GM23338 (cell line): Measurements from ENCODE around the gene AOC1. TPM values are rescaled to one million over a fixed set of nuclear protein-coding genes. Genes with fewer than 3 reads are reported as not detected.
A peak's percentile ranks its signal among the peaks of the same experiment; 100 is the strongest.

Experiments used
- ATAC-seq: fragments of 200-7000 bp; cut with Tn5 transposase; 3 replicates; pipeline ENCODE4 v1.9.1; 2020
- DNase-seq: peaks from one replicate; pipeline ENCODE4 v3.0.0-alpha.2; 2015; ENCODE audit warnings: low spot score
- H2AFZ ChIP-seq: fragments of 200-600 bp; sonication (generic); 2 replicates; pipeline ENCODE4 v1.8.0; 2016; ENCODE audit warnings: antibody characterized with exemption, mild to moderate bottlenecking, moderate library complexity
- H3F3A ChIP-seq: fragments of 200-600 bp; sonication (generic); replicated peaks from 2 replicates; pipeline ENCODE4 v1.8.0; 2017; ENCODE audit warnings: antibody characterized with exemption, mixed run types, low read depth
- H3K27ac ChIP-seq: fragments of 200-600 bp; sonication (generic); 2 replicates; pipeline ENCODE4 v1.6.1; 2016; ENCODE audit warnings: low read depth
- H3K27me3 ChIP-seq: fragments of 200-600 bp; sonication (generic); 2 replicates; pipeline ENCODE4 v1.8.0; 2016; ENCODE audit warnings: mild to moderate bottlenecking, mixed run types, moderate library complexity; ENCODE audit not compliant: insufficient read depth
- H3K36me3 ChIP-seq: fragments of 200-600 bp; sonication (generic); 2 replicates; pipeline ENCODE4 v1.8.0; 2016; ENCODE audit warnings: mild to moderate bottlenecking; ENCODE audit not compliant: insufficient read depth
- H3K4me1 ChIP-seq: fragments of 200-600 bp; sonication (generic); 2 replicates; pipeline ENCODE4 v1.8.0; 2016; ENCODE audit warnings: mild to moderate bottlenecking, moderate library complexity; ENCODE audit not compliant: insufficient read depth
- H3K4me2 ChIP-seq: fragments of 200-600 bp; sonication (generic); 2 replicates; pipeline ENCODE4 v1.7.1; 2017; ENCODE audit warnings: mixed run types
- H3K4me3 ChIP-seq: fragments of 200-600 bp; sonication (generic); 2 replicates; pipeline ENCODE4 v1.6.1; 2016; ENCODE audit warnings: mixed run types
- H3K79me2 ChIP-seq: fragments of 200-600 bp; sonication (generic); replicated peaks from 2 replicates; pipeline ENCODE4 v1.8.0; 2017; ENCODE audit warnings: mild to moderate bottlenecking; ENCODE audit not compliant: insufficient read depth
- H3K9me2 ChIP-seq: fragments of 200-600 bp; sonication (generic); 2 replicates; pipeline ENCODE4 v1.8.0; 2017; ENCODE audit not compliant: insufficient read depth
- H4K20me1 ChIP-seq: fragments of 200-600 bp; sonication (generic); replicated peaks from 2 replicates; pipeline ENCODE4 v1.8.0; 2017; ENCODE audit warnings: mild to moderate bottlenecking; ENCODE audit not compliant: insufficient read depth
- H3K27ac Mint-ChIP-seq: 2 replicates; pipeline ENCODE4 v1.8.0; 2020; ENCODE audit warnings: inconsistent platforms, mild to moderate bottlenecking, moderate library complexity, mixed read lengths
- H3K27me3 Mint-ChIP-seq: 3 replicates; pipeline ENCODE4 v1.8.0; 2022; ENCODE audit warnings: low read depth, mild to moderate bottlenecking, moderate library complexity, mixed read lengths, inconsistent platforms; ENCODE audit not compliant: insufficient read depth, poor library complexity
- H3K36me3 Mint-ChIP-seq: 3 replicates; pipeline ENCODE4 v1.8.0; 2021; ENCODE audit warnings: low read depth, mild to moderate bottlenecking, inconsistent platforms, moderate library complexity, mixed read lengths
- H3K4me1 Mint-ChIP-seq: 3 replicates; pipeline ENCODE4 v1.8.0; 2020; ENCODE audit warnings: mild to moderate bottlenecking, inconsistent platforms, mixed read lengths
- H3K4me3 Mint-ChIP-seq: 3 replicates; pipeline ENCODE4 v1.8.0; 2021; ENCODE audit warnings: moderate library complexity, mild to moderate bottlenecking, inconsistent platforms, mixed read lengths
- H3K9me3 Mint-ChIP-seq: 3 replicates; pipeline ENCODE4 v1.8.0; 2020; ENCODE audit warnings: moderate library complexity, mild to moderate bottlenecking, inconsistent platforms, mixed read lengths
- ETS1 ChIP-seq: IDR thresholded peaks from 2 replicates; pipeline ENCODE4 v1.6.1; 2016; ENCODE audit warnings: antibody characterized with exemption
- NANOG ChIP-seq: IDR thresholded peaks from 2 replicates; pipeline ENCODE4 v1.6.1; 2016; ENCODE audit warnings: antibody characterized with exemption, borderline replicate concordance
- REST ChIP-seq: IDR thresholded peaks from one replicate; pipeline ENCODE4 v1.6.1; 2018; ENCODE audit warnings: antibody characterized with exemption; ENCODE audit not compliant: unreplicated experiment
- STAT1 ChIP-seq: IDR thresholded peaks from one replicate; pipeline ENCODE4 v1.6.1; 2016; ENCODE audit warnings: antibody characterized with exemption; ENCODE audit not compliant: unreplicated experiment
- ZNF462 ChIP-seq: fragments of 250-450 bp; sonication (Bioruptor Pico); IDR thresholded peaks from 2 replicates; pipeline ENCODE4 v1.5.0; 2020; ENCODE audit warnings: mild to moderate bottlenecking, moderate library complexity
- polyA plus RNA-seq: library from polyadenylated mRNA; unstranded; fragments of >200 nt; fragmentation: Nextera tagmentation; extraction: Ambion mirVana; gene quantifications from 2 replicates; pipeline ENCODE4 v1.2.1, GENCODE V29; 2016
- total RNA-seq: library from RNA; depleted of rRNA; stranded (reverse); fragments of >200 nt; shearing (Covaris generic); gene quantifications from 2 replicates; pipeline ENCODE4 v1.2.3, GENCODE V29; 2014

The AOC1 gene
- total and polyA plus RNA-seq, 2 experiments from 2014 or later, result not detected

GRCh38 chr7:150896562-150897209 lies 44.4 kb downstream of the AOC1 start:
- Histone ChIP-seq H3K27ac (no peak overlapping the region), H3K4me3 (no peak overlapping the region), H3K4me2 (no peak overlapping the region), H3F3A (no peaks in the 10 kb centered on the region), H3K79me2 (no peaks in the 10 kb centered on the region), H3K4me1 (peaks cover 5% of the 10 kb centered on the region; the same call in 1 of the 2 replicates), H2AFZ (no peak overlapping the region), H4K20me1 (no peaks in the 10 kb centered on the region), H3K27me3 (no peaks in the 10 kb centered on the region), H3K9me2 (no peaks in the 10 kb centered on the region), H3K36me3 (no peaks in the 10 kb centered on the region)
- H3K36me3 Mint-ChIP-seq, result peaks cover 4% of the 10 kb centered on the region; the same call in 1 of the 3 replicates
- no peak overlapping the region for H3K4me3 Mint-ChIP-seq
- no peak overlapping the region for H3K27ac Mint-ChIP-seq
- no peak for DNase-seq
- TF ChIP-seq STAT1, result no peak
- no peak for TF ChIP-seq ETS1
- TF ChIP-seq NANOG, result no peak
- peaks cover 14% of the 10 kb centered on the region for H3K9me3 Mint-ChIP-seq
- no peak for ATAC-seq
- H3K4me1 Mint-ChIP-seq, result peaks cover 31% of the 10 kb centered on the region
- peaks cover 34% of the 10 kb centered on the region for H3K27me3 Mint-ChIP-seq

GRCh38 chr7:150897502-150898474 lies 45.5 kb downstream of the AOC1 start:
- Histone ChIP-seq H3K9me2 (no peaks in the 10 kb centered on the region), H4K20me1 (no peaks in the 10 kb centered on the region), H3K4me1 (peaks cover 11% of the 10 kb centered on the region; the same call in 1 of the 2 replicates), H3F3A (no peaks in the 10 kb centered on the region), H3K36me3 (no peaks in the 10 kb centered on the region), H3K4me2 (no peak overlapping the region; the same call in 1 of the 2 replicates), H3K79me2 (no peaks in the 10 kb centered on the region), H2AFZ (peak overlapping the region; percentile 18; the same call in 1 of the 2 replicates), H3K27me3 (no peaks in the 10 kb centered on the region), H3K27ac (no peak overlapping the region), H3K4me3 (no peak overlapping the region)
- peaks cover 39% of the 10 kb centered on the region for H3K4me1 Mint-ChIP-seq
- no peak overlapping the region for H3K27ac Mint-ChIP-seq
- H3K36me3 Mint-ChIP-seq, result peaks cover 4% of the 10 kb centered on the region; the same call in 1 of the 3 replicates
- H3K4me3 Mint-ChIP-seq, result no peak overlapping the region
- DNase-seq (no peak), ATAC-seq (no peak)
- H3K27me3 Mint-ChIP-seq, result peaks cover 43% of the 10 kb centered on the region
- H3K9me3 Mint-ChIP-seq, result peaks cover 14% of the 10 kb centered on the region
- TF ChIP-seq REST, result no peak
- no peak for TF ChIP-seq ZNF462 (CRISPR knock-in tag)
- TF ChIP-seq STAT1, result no peak
